SU-DHL-6 (cell line): ENCODE data around the gene GHR.

ENCODE experiments used
- H2AFZ ChIP-seq: fragments of 200-600 bp; sonication (generic); 2 replicates; pipeline ENCODE4 v1.6.1; 2014; ENCODE audit warnings: low read depth, mild to moderate bottlenecking, moderate library complexity, mixed read lengths, antibody characterized with exemption, low read length; ENCODE audit not compliant: severe bottlenecking
- H3F3A ChIP-seq: fragments of 200-600 bp; shearing (Covaris generic); 2 replicates; pipeline ENCODE4 v1.6.0; 2016; ENCODE audit warnings: antibody characterized with exemption, mild to moderate bottlenecking; ENCODE audit not compliant: insufficient read depth
- H3K27ac ChIP-seq: fragments of 200-600 bp; sonication (generic); 2 replicates; pipeline ENCODE4 v1.5.1; 2016; ENCODE audit warnings: low read depth, mild to moderate bottlenecking, low read length, moderate library complexity, mixed read lengths
- H3K27me3 ChIP-seq: fragments of 200-600 bp; sonication (generic), shearing (Covaris generic); 2 replicates; pipeline ENCODE4 v1.6.0; 2014; ENCODE audit warnings: mild to moderate bottlenecking, low read length
- H3K36me3 ChIP-seq: fragments of 200-600 bp; sonication (generic); 2 replicates; pipeline ENCODE4 v1.6.1; 2014; ENCODE audit warnings: mild to moderate bottlenecking, low read length, mixed read lengths
- H3K4me2 ChIP-seq: fragments of 300-600, 200-600 bp; shearing (Covaris generic), sonication (generic); 2 replicates; pipeline ENCODE4 v1.6.0; 2014; ENCODE audit warnings: low read length, low read depth, mild to moderate bottlenecking; ENCODE audit not compliant: poor library complexity, severe bottlenecking
- H3K4me3 ChIP-seq: fragments of 200-600 bp; sonication (generic); 2 replicates; pipeline ENCODE4 v1.5.1; 2014; ENCODE audit warnings: antibody characterized with exemption, low read length, mild to moderate bottlenecking, mixed read lengths; ENCODE audit not compliant: insufficient read depth, poor library complexity, severe bottlenecking
- H3K79me2 ChIP-seq: fragments of 200-600 bp; sonication (generic); 2 replicates; pipeline ENCODE4 v1.6.1; 2014; ENCODE audit warnings: mild to moderate bottlenecking, low read length, moderate library complexity; ENCODE audit not compliant: insufficient read depth
- H3K9ac ChIP-seq: fragments of 200-600 bp; sonication (generic); 2 replicates; pipeline ENCODE4 v1.7.0; 2014; ENCODE audit warnings: mild to moderate bottlenecking, low read length
- H3K9me2 ChIP-seq: fragments of 200-600 bp; sonication (generic); replicated peaks from 2 replicates; pipeline ENCODE4 v1.6.1; 2014; ENCODE audit warnings: low read length; ENCODE audit not compliant: insufficient read depth
- H3K9me3 ChIP-seq: fragments of 200-600 bp; sonication (generic); 2 replicates; pipeline ENCODE4 v1.6.1; 2014; ENCODE audit warnings: low read length, mixed read lengths; ENCODE audit not compliant: insufficient read depth
- H4K20me1 ChIP-seq: fragments of 200-600 bp; sonication (generic); 2 replicates; pipeline ENCODE4 v1.6.1; 2014; ENCODE audit warnings: low read depth, mild to moderate bottlenecking, antibody characterized with exemption, low read length, moderate library complexity, mixed read lengths
- EZH2phosphoT487 ChIP-seq: fragments of 200-600 bp; sonication (generic), shearing (Covaris generic); conservative IDR thresholded peaks from 2 replicates; pipeline ENCODE4 v1.6.1; 2018; ENCODE audit warnings: mild to moderate bottlenecking, antibody characterized with exemption, low read length, moderate library complexity, mixed read lengths
- TF ChIP-seq, protein P1 (sequence below): fragments of 200-600 bp; sonication (generic); IDR thresholded peaks from one replicate; pipeline ENCODE4 v1.5.1; 2017; ENCODE audit warnings: antibody characterized with exemption, mild to moderate bottlenecking, low read length, moderate library complexity; ENCODE audit not compliant: insufficient read depth, poor library complexity, severe bottlenecking

Gene GHR

GRCh38 chr5:42490831-42491230, 67.6 kb downstream of the GHR start:
- Histone ChIP-seq H3K9me3 (no peaks in the 10 kb centered on the region), H3K9ac (no peak overlapping the region), H2AFZ (no peak overlapping the region), H3K79me2 (no peaks in the 10 kb centered on the region), H3K4me2 (no peak overlapping the region), H3K27ac (no peak overlapping the region), H3K36me3 (no peaks in the 10 kb centered on the region), H3K9me2 (no peaks in the 10 kb centered on the region), H4K20me1 (no peaks in the 10 kb centered on the region), H3K4me3 (no peak overlapping the region), H3K27me3 (no peaks in the 10 kb centered on the region), H3F3A (no peaks in the 10 kb centered on the region)
- TF ChIP-seq, protein P1, sequence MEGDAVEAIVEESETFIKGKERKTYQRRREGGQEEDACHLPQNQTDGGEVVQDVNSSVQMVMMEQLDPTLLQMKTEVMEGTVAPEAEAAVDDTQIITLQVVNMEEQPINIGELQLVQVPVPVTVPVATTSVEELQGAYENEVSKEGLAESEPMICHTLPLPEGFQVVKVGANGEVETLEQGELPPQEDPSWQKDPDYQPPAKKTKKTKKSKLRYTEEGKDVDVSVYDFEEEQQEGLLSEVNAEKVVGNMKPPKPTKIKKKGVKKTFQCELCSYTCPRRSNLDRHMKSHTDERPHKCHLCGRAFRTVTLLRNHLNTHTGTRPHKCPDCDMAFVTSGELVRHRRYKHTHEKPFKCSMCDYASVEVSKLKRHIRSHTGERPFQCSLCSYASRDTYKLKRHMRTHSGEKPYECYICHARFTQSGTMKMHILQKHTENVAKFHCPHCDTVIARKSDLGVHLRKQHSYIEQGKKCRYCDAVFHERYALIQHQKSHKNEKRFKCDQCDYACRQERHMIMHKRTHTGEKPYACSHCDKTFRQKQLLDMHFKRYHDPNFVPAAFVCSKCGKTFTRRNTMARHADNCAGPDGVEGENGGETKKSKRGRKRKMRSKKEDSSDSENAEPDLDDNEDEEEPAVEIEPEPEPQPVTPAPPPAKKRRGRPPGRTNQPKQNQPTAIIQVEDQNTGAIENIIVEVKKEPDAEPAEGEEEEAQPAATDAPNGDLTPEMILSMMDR, result no peak
- TF ChIP-seq EZH2phosphoT487, result no peak

- H3K9ac ChIP-seq, result no peak overlapping the region
- no peak overlapping the region for H3K4me3 ChIP-seq
- H3K9me2 ChIP-seq, result no peaks in the 10 kb centered on the region
- TF ChIP-seq EZH2phosphoT487, result no peak
- TF ChIP-seq, protein P1, result no peak
- H2AFZ ChIP-seq, result no peak overlapping the region
- no peak overlapping the region for H3K4me2 ChIP-seq
- no peaks in the 10 kb centered on the region for H3K27me3 ChIP-seq
- H3K27ac ChIP-seq, result no peak overlapping the region
- H4K20me1 ChIP-seq, result no peaks in the 10 kb centered on the region
- no peaks in the 10 kb centered on the region for H3K9me3 ChIP-seq
- no peaks in the 10 kb centered on the region for H3K79me2 ChIP-seq
- no peaks in the 10 kb centered on the region for H3F3A ChIP-seq
- no peaks in the 10 kb centered on the region for H3K36me3 ChIP-seq
Measured at GRCh38 chr5:42491699-42492098, 68.5 kb downstream of the GHR start.

- TF ChIP-seq EZH2phosphoT487, result no peak
- TF ChIP-seq, protein P1, result no peak
- Histone ChIP-seq H3K27ac (no peak overlapping the region), H3K4me3 (no peak overlapping the region), H3K9ac (no peak overlapping the region), H3K27me3 (no peaks in the 10 kb centered on the region), H3K4me2 (no peak overlapping the region), H3K36me3 (no peaks in the 10 kb centered on the region), H3K9me2 (no peaks in the 10 kb centered on the region), H3K9me3 (no peaks in the 10 kb centered on the region), H4K20me1 (no peaks in the 10 kb centered on the region), H3K79me2 (no peaks in the 10 kb centered on the region), H3F3A (no peaks in the 10 kb centered on the region), H2AFZ (no peak overlapping the region)
Measured at GRCh38 chr5:42492974-42493373, 69.7 kb downstream of the GHR start.
